Cardiac muscle cell (in vitro differentiated cells and primary cell): ENCODE data around the gene DACT1. TPM values are rescaled to one million over a fixed set of nuclear protein-coding genes. Genes with fewer than 3 reads are reported as not detected.
A peak's percentile ranks its signal among the peaks of the same experiment; 100 is the strongest.

Experiments
- DNase-seq, 2 donors: peaks; one replicate each; pipeline versions ENCODE4 v3.0.0 to v3.0.0-alpha.2; 2010 to 2017; ENCODE audit warnings: low read depth in 1 of 2, low spot score in 1 of 2
- H3K27ac ChIP-seq: fragments of 200-600 bp; sonication (generic); 2 replicates; pipeline ENCODE4 v1.5.1; 2016
- H3K27me3 ChIP-seq: fragments of 200-600 bp; sonication (generic); 2 replicates; pipeline ENCODE4 v1.6.0; 2016; ENCODE audit warnings: control low read depth
- H3K36me3 ChIP-seq: fragments of 200-600 bp; sonication (generic); 2 replicates; pipeline ENCODE4 v1.5.1; 2016; ENCODE audit warnings: control low read depth
- H3K4me1 ChIP-seq: fragments of 200-600 bp; sonication (generic); 2 replicates; pipeline ENCODE4 v1.8.1; 2017; ENCODE audit warnings: low read depth, mild to moderate bottlenecking, mixed run types
- H3K4me3 ChIP-seq: fragments of 200-600 bp; sonication (generic); 2 replicates; pipeline ENCODE4 v1.5.1; 2016; ENCODE audit warnings: mild to moderate bottlenecking
- H3K9me3 ChIP-seq: fragments of 200-600 bp; sonication (generic); 2 replicates; pipeline ENCODE4 v1.5.1; 2017; ENCODE audit warnings: low read depth, mild to moderate bottlenecking, control low read depth
- CTCF ChIP-seq: IDR thresholded peaks from 2 replicates; pipeline ENCODE4 v1.5.1; 2012; ENCODE audit warnings: low read depth, mild to moderate bottlenecking, low read length
- polyA plus RNA-seq: library from polyadenylated mRNA; unstranded; fragments of >200 nt; fragmentation: Nextera tagmentation; extraction: Ambion mirVana; gene quantifications from 2 replicates; pipeline ENCODE4 v1.2.1, GENCODE V29; 2016
- total RNA-seq: library from RNA; depleted of rRNA; stranded (reverse); fragments of >200 nt; gene quantifications from 2 replicates; pipeline ENCODE4 v1.2.3, GENCODE V29; 2016

The DACT1 gene
- total and polyA plus RNA-seq, 2 experiments from 2014 or later = 197 to 324 TPM

GRCh38 chr14:58656671-58657411 is 19.1 kb downstream of the DACT1 start:
- Histone ChIP-seq H3K4me1 (peaks cover 14% of the 10 kb centered on the region), H3K36me3 (no peaks in the 10 kb centered on the region), H3K4me3 (no peak overlapping the region), H3K9me3 (no peaks in the 10 kb centered on the region), H3K27ac (no peak overlapping the region), H3K27me3 (no peaks in the 10 kb centered on the region)
- no peak for DNase-seq
- no peak for TF ChIP-seq CTCF

- Histone ChIP-seq H3K27ac (no peak overlapping the region), H3K9me3 (no peaks in the 10 kb centered on the region), H3K4me3 (no peak overlapping the region), H3K27me3 (no peaks in the 10 kb centered on the region), H3K36me3 (no peaks in the 10 kb centered on the region), H3K4me1 (peaks cover 36% of the 10 kb centered on the region)
- no peak for DNase-seq
- no peak for TF ChIP-seq CTCF
Observed at GRCh38 chr14:58659061-58659460, 21.3 kb downstream of the DACT1 start.

- no peaks in the 10 kb centered on the region for H3K9me3 ChIP-seq
- H3K4me1 ChIP-seq = peaks cover 44% of the 10 kb centered on the region
Observed at GRCh38 chr14:58659846-58660245, 22.1 kb downstream of the DACT1 start.

GRCh38 chr14:58660407-58660806 is 22.6 kb downstream of the DACT1 start:
- DNase-seq = no peak
- H3K36me3 ChIP-seq = no peaks in the 10 kb centered on the region
- TF ChIP-seq CTCF = no peak
- no peaks in the 10 kb centered on the region for H3K9me3 ChIP-seq
- H3K27ac ChIP-seq = no peak overlapping the region
- peaks cover 49% of the 10 kb centered on the region for H3K4me1 ChIP-seq
- H3K27me3 ChIP-seq = no peaks in the 10 kb centered on the region
- no peak overlapping the region for H3K4me3 ChIP-seq

More at GRCh38 chr14:58659846-58660245, 22.1 kb downstream of the DACT1 start:
- H3K36me3 ChIP-seq = no peaks in the 10 kb centered on the region
- no peaks in the 10 kb centered on the region for H3K27me3 ChIP-seq
- no peak overlapping the region for H3K4me3 ChIP-seq
- no peak overlapping the region for H3K27ac ChIP-seq
- DNase-seq = no peak
- TF ChIP-seq CTCF = no peak

GRCh38 chr14:58662018-58662417 is 24.3 kb downstream of the DACT1 start:
- peak in 1 of 2 donors; percentile 24 for DNase-seq
- Histone ChIP-seq H3K4me3 (no peak overlapping the region), H3K36me3 (no peaks in the 10 kb centered on the region), H3K27me3 (no peaks in the 10 kb centered on the region), H3K27ac (peak overlapping the region; percentile 93), H3K9me3 (no peaks in the 10 kb centered on the region), H3K4me1 (peaks cover 59% of the 10 kb centered on the region)
- TF ChIP-seq CTCF = no peak
